DND-41 (cell line): ENCODE measurements around the gene OSBPL7.

Experiments
- ATAC-seq: fragments of 200-7000 bp; cut with Tn5 transposase; 3 replicates; pipeline ENCODE4 v1.9.1; 2021; ENCODE audit warnings: low read depth; ENCODE audit not compliant: insufficient read depth
- DNase-seq: peaks from one replicate; pipeline ENCODE4 v3.0.0-alpha.2; 2020
- H2AFZ ChIP-seq: 2 replicates; pipeline ENCODE4 v1.6.0; 2012; ENCODE audit warnings: low read depth, low read length
- H3K27ac ChIP-seq: 2 replicates; pipeline ENCODE4 v1.5.1; 2012; ENCODE audit warnings: low read length, inconsistent platforms
- H3K27me3 ChIP-seq: fragments of 200-600 bp; sonication (generic); 2 replicates; pipeline ENCODE4 v1.6.0; 2012; ENCODE audit warnings: low read length, mild to moderate bottlenecking, inconsistent platforms; ENCODE audit not compliant: insufficient read depth, poor library complexity
- H3K36me3 ChIP-seq: 2 replicates; pipeline ENCODE4 v1.5.1; 2012; ENCODE audit warnings: low read length, inconsistent platforms; ENCODE audit not compliant: insufficient read depth
- H3K4me1 ChIP-seq: 2 replicates; pipeline ENCODE4 v1.5.1; 2012; ENCODE audit warnings: mild to moderate bottlenecking, low read length; ENCODE audit not compliant: insufficient read depth
- H3K4me2 ChIP-seq: 2 replicates; pipeline ENCODE4 v1.6.0; 2012; ENCODE audit warnings: mild to moderate bottlenecking, moderate library complexity, low read length, inconsistent platforms; ENCODE audit not compliant: insufficient read depth
- H3K4me3 ChIP-seq, 2 experiments: fragments of 200-600 bp in 1 of 2; shearing (Covaris generic) in 1 of 2; 2 replicates each; pipeline ENCODE4 v1.5.1; 2012 to 2016; ENCODE audit warnings: inconsistent platforms in 2 of 2, low read length in 2 of 2, mild to moderate bottlenecking in 2 of 2, low read depth in 1 of 2, moderate library complexity in 1 of 2
- H3K79me2 ChIP-seq: 2 replicates; pipeline ENCODE4 v1.6.0; 2012; ENCODE audit warnings: low read length, inconsistent platforms; ENCODE audit not compliant: insufficient read depth
- H3K9ac ChIP-seq: 2 replicates; pipeline ENCODE4 v1.6.0; 2012; ENCODE audit warnings: low read depth, mild to moderate bottlenecking, inconsistent platforms, low read length, moderate library complexity
- H3K9me3 ChIP-seq: 2 replicates; pipeline ENCODE4 v1.5.1; 2012; ENCODE audit warnings: low read length, moderate library complexity, mild to moderate bottlenecking, inconsistent platforms; ENCODE audit not compliant: insufficient read depth, severe bottlenecking
- H4K20me1 ChIP-seq: 2 replicates; pipeline ENCODE4 v1.6.0; 2012; ENCODE audit warnings: low read length; ENCODE audit not compliant: insufficient read depth
- EZH2 ChIP-seq: IDR thresholded peaks from 3 replicates; pipeline ENCODE4 v1.6.1; 2012; ENCODE audit warnings: borderline replicate concordance, low read depth, mild to moderate bottlenecking, moderate library complexity, low read length, inconsistent platforms; ENCODE audit not compliant: severe bottlenecking
- TF ChIP-seq, protein P1 (sequence below): IDR thresholded peaks from 2 replicates; pipeline ENCODE4 v1.5.1; 2012; ENCODE audit warnings: borderline replicate concordance, low read length, moderate library complexity, mild to moderate bottlenecking; ENCODE audit not compliant: poor library complexity, severe bottlenecking; ENCODE audit errors: extremely low read depth

Gene OSBPL7

DNA sequence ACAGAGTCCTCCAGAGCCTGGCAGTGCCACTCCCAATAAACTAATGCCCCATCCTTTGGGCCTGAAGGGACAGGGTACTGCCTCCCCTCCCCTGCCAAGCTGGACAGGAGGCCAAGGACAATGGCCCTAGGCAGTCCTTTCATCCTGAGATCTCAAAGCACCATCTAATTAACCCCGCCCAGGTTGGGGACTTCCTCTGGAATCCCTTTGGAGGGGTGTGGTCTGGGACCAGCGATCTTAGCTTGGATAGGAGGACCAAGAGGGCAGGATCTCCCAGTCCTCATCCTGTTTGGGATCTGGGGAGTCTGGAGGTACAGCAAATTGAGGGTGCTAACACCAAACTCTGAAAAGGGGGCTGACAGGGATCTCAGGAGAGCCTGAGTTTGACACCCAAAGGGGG, 47.5 kb upstream of the OSBPL7 start:
- Histone ChIP-seq H3K4me1 (no peaks in the 10 kb centered on the region), H2AFZ (no peak overlapping the region), H3K79me2 (no peaks in the 10 kb centered on the region), H3K27ac (no peak overlapping the region), H3K9me3 (no peaks in the 10 kb centered on the region), H3K27me3 (peaks cover 22% of the 10 kb centered on the region), H3K4me2 (no peak overlapping the region), H4K20me1 (no peaks in the 10 kb centered on the region), H3K36me3 (no peaks in the 10 kb centered on the region), H3K9ac (no peak overlapping the region), H3K4me3 (no peak overlapping the region)
- DNase-seq (no peak), ATAC-seq (no peak)
- TF ChIP-seq, protein P1, sequence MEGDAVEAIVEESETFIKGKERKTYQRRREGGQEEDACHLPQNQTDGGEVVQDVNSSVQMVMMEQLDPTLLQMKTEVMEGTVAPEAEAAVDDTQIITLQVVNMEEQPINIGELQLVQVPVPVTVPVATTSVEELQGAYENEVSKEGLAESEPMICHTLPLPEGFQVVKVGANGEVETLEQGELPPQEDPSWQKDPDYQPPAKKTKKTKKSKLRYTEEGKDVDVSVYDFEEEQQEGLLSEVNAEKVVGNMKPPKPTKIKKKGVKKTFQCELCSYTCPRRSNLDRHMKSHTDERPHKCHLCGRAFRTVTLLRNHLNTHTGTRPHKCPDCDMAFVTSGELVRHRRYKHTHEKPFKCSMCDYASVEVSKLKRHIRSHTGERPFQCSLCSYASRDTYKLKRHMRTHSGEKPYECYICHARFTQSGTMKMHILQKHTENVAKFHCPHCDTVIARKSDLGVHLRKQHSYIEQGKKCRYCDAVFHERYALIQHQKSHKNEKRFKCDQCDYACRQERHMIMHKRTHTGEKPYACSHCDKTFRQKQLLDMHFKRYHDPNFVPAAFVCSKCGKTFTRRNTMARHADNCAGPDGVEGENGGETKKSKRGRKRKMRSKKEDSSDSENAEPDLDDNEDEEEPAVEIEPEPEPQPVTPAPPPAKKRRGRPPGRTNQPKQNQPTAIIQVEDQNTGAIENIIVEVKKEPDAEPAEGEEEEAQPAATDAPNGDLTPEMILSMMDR, result no peak
- no peak for TF ChIP-seq EZH2

DNA sequence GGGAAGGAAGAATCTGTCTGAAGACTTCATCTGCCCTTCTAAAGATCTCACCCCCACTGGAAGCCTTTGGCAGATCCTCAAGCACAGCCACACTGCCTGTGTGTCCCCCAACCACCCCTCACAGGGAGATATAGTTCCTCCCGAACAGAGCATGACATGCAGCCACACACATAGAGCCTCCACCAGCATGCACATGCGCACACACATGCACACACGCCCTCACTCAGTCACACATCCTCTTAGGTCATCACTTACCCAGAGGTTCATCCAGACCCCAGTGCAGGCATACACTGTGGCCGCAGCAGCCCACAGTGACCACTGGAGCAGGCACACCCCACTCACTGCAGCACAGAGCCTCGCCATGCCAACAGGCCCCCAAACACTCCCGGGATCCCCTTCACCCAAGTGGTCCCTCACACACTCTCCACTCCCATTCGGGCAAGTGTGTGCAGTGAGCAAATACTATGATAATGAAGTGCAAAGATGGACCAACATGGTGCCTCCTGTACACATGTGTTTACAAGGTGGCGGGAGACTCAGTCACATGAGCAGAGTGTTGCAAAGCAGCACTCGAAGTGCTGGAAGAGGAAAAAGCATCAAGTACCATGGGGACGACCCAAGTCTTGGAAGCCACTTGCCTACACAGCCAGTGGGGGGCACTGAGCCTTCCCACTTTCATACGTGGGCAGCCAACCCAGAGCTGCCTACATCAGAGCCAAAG, 46.4 kb upstream of the OSBPL7 start:
- no peak for TF ChIP-seq EZH2
- TF ChIP-seq, protein P1, result no peak
- Histone ChIP-seq H3K27ac (no peak overlapping the region), H3K9ac (no peak overlapping the region), H3K27me3 (peaks cover 20% of the 10 kb centered on the region), H3K9me3 (no peaks in the 10 kb centered on the region), H3K4me1 (no peaks in the 10 kb centered on the region), H3K79me2 (no peaks in the 10 kb centered on the region), H4K20me1 (no peaks in the 10 kb centered on the region), H3K36me3 (no peaks in the 10 kb centered on the region), H3K4me3 (no peak overlapping the region), H3K4me2 (no peak overlapping the region), H2AFZ (no peak overlapping the region)
- DNase-seq (no peak), ATAC-seq (no peak)

DNA sequence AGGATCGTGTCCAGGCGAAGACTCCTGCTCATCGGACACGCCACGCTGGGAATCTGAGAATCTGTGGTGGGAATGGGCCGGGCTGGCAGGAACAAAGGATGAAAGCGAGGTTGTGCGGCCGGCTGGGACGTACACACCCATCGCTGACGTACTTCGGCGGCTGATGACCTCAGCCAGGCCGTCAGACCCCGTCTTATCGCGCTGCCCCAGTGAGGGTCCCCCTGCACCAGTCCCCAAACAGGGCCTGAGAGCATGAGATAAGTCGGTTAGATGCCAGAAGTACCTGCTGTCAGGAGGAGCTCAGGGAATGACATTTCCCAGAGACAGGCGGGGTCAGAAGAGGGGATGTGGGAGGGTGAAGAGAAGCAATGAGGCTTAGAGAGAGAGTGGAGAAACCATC, 45.3 kb upstream of the OSBPL7 start:
- no peak overlapping the region for H2AFZ ChIP-seq
- no peak overlapping the region for H3K4me3 ChIP-seq
- H3K4me1 ChIP-seq, result no peaks in the 10 kb centered on the region
- H3K79me2 ChIP-seq, result no peaks in the 10 kb centered on the region
- H3K27ac ChIP-seq, result no peak overlapping the region
- H3K36me3 ChIP-seq, result no peaks in the 10 kb centered on the region
- no peaks in the 10 kb centered on the region for H4K20me1 ChIP-seq
- H3K4me2 ChIP-seq, result no peak overlapping the region
- TF ChIP-seq, protein P1, result no peak
- no peak for TF ChIP-seq EZH2
- peaks cover 17% of the 10 kb centered on the region for H3K27me3 ChIP-seq
- no peak for ATAC-seq
- H3K9me3 ChIP-seq, result no peaks in the 10 kb centered on the region
- no peak for DNase-seq
- no peak overlapping the region for H3K9ac ChIP-seq
